ENCODE measurements around the gene PRC1. TPM values are rescaled to one million over a fixed set of nuclear protein-coding genes. Genes with fewer than 3 reads are reported as not detected.

PRC1 gene
- total RNA-seq, 1 donor from 2014 or later: 19.5 TPM

GRCh38 chr15:90962021-90962420, 32.3 kb downstream of the PRC1 start:
- H3K27me3 Mint-ChIP-seq (ENCODE audit: unreplicated experiment): peaks cover 6% of the 10 kb centered on the region
- DNase-seq (ENCODE audit: low spot score): no peak
- no peaks in the 10 kb centered on the region for H3K9me3 Mint-ChIP-seq (ENCODE audit: unreplicated experiment)
- H3K36me3 Mint-ChIP-seq (ENCODE audit: low read depth, unreplicated experiment): peaks cover 7% of the 10 kb centered on the region
- TF ChIP-seq CTCF (IDR thresholded peaks at IDR 0.05; ENCODE audit: unreplicated experiment): no peak
- H3K4me1 Mint-ChIP-seq (ENCODE audit: unreplicated experiment): peaks cover 2% of the 10 kb centered on the region
- no peak overlapping the region for H3K27ac Mint-ChIP-seq (ENCODE audit: unreplicated experiment)
- no peak overlapping the region for H3K4me3 Mint-ChIP-seq (ENCODE audit: unreplicated experiment)

- no peak for TF ChIP-seq CTCF (IDR thresholded peaks at IDR 0.05; ENCODE audit: unreplicated experiment)
- H3K4me3 Mint-ChIP-seq (ENCODE audit: unreplicated experiment): peak overlapping the region; percentile 2
- peaks cover 2% of the 10 kb centered on the region for H3K4me1 Mint-ChIP-seq (ENCODE audit: unreplicated experiment)
- peaks cover 8% of the 10 kb centered on the region for H3K27me3 Mint-ChIP-seq (ENCODE audit: unreplicated experiment)
- no peak for DNase-seq (ENCODE audit: low spot score)
- peaks cover 7% of the 10 kb centered on the region for H3K36me3 Mint-ChIP-seq (ENCODE audit: low read depth, unreplicated experiment)
- H3K27ac Mint-ChIP-seq (ENCODE audit: unreplicated experiment): no peak overlapping the region
- H3K9me3 Mint-ChIP-seq (ENCODE audit: unreplicated experiment): no peaks in the 10 kb centered on the region
Observed at GRCh38 chr15:90960298-90961091, 33.8 kb downstream of the PRC1 start.

GRCh38 chr15:90959894-90960293, 34.4 kb downstream of the PRC1 start:
- Mint-ChIP-seq H3K4me3 (ENCODE audit: unreplicated experiment) (no peak overlapping the region), H3K27ac (ENCODE audit: unreplicated experiment) (no peak overlapping the region), H3K36me3 (ENCODE audit: low read depth, unreplicated experiment) (peaks cover 7% of the 10 kb centered on the region), H3K27me3 (ENCODE audit: unreplicated experiment) (peaks cover 10% of the 10 kb centered on the region), H3K9me3 (ENCODE audit: unreplicated experiment) (no peaks in the 10 kb centered on the region), H3K4me1 (ENCODE audit: unreplicated experiment) (peaks cover 2% of the 10 kb centered on the region)
- DNase-seq (ENCODE audit: low spot score): no peak
- no peak for TF ChIP-seq CTCF (IDR thresholded peaks at IDR 0.05; ENCODE audit: unreplicated experiment)

GRCh38 chr15:90959028-90959595, 35.2 kb downstream of the PRC1 start:
- Mint-ChIP-seq H3K27ac (ENCODE audit: unreplicated experiment) (peak overlapping the region; percentile 36), H3K27me3 (ENCODE audit: unreplicated experiment) (peaks cover 10% of the 10 kb centered on the region), H3K9me3 (ENCODE audit: unreplicated experiment) (no peaks in the 10 kb centered on the region), H3K4me1 (ENCODE audit: unreplicated experiment) (peaks cover 2% of the 10 kb centered on the region), H3K36me3 (ENCODE audit: low read depth, unreplicated experiment) (peaks cover 7% of the 10 kb centered on the region), H3K4me3 (ENCODE audit: unreplicated experiment) (no peak overlapping the region)
- no peak for DNase-seq (ENCODE audit: low spot score)
- TF ChIP-seq CTCF (IDR thresholded peaks at IDR 0.05; ENCODE audit: unreplicated experiment): no peak

- H3K27ac Mint-ChIP-seq (ENCODE audit: unreplicated experiment): no peak overlapping the region
- no peak for TF ChIP-seq CTCF (IDR thresholded peaks at IDR 0.05; ENCODE audit: unreplicated experiment)
- H3K36me3 Mint-ChIP-seq (ENCODE audit: low read depth, unreplicated experiment): peaks cover 9% of the 10 kb centered on the region
- DNase-seq (ENCODE audit: low spot score): no peak
- peaks cover 16% of the 10 kb centered on the region for H3K27me3 Mint-ChIP-seq (ENCODE audit: unreplicated experiment)
- H3K4me3 Mint-ChIP-seq (ENCODE audit: unreplicated experiment): peak overlapping the region; percentile 86
- H3K9me3 Mint-ChIP-seq (ENCODE audit: unreplicated experiment): no peaks in the 10 kb centered on the region
- H3K4me1 Mint-ChIP-seq (ENCODE audit: unreplicated experiment): peaks cover 2% of the 10 kb centered on the region
Observed at GRCh38 chr15:90957791-90958190, 36.5 kb downstream of the PRC1 start.
